Measurements from ENCODE around the gene CCDC120.

- TF ChIP-seq POLR2A (IDR thresholded peaks at IDR 0.05; ENCODE audit: low read depth, low read length), result no peak
- no peak for TF ChIP-seq POLR2AphosphoS5 (IDR thresholded peaks at IDR 0.05; ENCODE audit: low read depth, low read length)
- no peak for TF ChIP-seq SPI1 (IDR thresholded peaks at IDR 0.05; ENCODE audit: low read depth, low read length)
- TF ChIP-seq TAF1 (IDR thresholded peaks at IDR 0.05; ENCODE audit: low read depth, low read length), result no peak
Observed at GRCh38 chrX:49096419-49096818, 37.6 kb downstream of the CCDC120 start.

Measured in GM12891 (cell line).